ENCODE measurements around the gene ITM2C.

DNA sequence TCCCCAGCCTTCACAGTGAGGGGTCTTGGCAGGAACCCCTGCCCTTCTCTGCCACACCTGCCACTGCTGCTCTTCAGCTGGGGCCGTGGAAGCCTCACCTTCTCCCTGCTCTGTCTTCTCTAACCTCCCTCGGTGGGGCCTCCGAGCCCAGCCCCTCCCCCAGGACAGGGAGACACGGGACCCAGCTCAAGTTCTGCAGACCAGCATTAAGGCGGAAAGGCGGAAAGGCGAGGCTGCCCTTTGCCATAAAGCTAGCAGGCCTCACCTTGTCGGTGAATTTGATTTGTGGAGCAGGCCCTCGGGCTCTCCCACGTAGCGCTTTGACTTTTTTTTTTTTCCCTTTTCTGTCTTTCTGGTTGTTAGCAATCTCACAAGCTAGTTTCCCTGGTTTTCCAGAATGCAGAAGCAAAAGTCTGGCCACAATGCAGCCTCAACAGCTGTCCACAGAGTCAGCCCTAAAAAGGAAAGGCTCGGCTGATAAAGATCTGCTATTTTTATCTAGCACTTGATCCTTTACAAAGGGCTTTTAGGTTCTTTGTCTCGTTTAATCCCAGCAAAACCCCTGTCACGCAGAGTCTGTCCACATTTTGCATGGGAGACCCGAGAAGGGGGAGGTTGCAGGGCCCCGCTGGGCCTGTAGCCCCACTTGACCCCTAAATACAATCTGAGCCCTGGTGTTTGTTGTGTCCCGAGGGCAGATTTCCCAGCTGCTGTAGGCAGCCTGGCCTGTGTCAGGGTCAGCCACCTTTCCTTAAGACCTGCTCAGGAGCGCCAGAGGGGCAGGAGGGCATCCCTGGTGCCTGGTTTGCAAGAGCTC is 6.0 kb downstream of the ITM2C start:
- TF ChIP-seq SUZ12 (IDR thresholded peaks at IDR 0.05; ENCODE audit: extremely low read depth, insufficient read depth, insufficient read length), result no peak
- no peak for TF ChIP-seq ZNF274 (IDR thresholded peaks at IDR 0.05; ENCODE audit: low read depth, low read length)
- TF ChIP-seq YY1 (IDR thresholded peaks at IDR 0.05; ENCODE audit: insufficient read depth, insufficient read length), result no peak

All from NT2/D1 (cell line).